ENCODE results near the gene KDM1A.

- no peak for TF ChIP-seq POLR2A (IDR thresholded peaks at IDR 0.05; ENCODE audit: low read depth, low read length)
- no peak for TF ChIP-seq TAF1 (IDR thresholded peaks at IDR 0.05; ENCODE audit: low read depth, low read length)
- no peak for TF ChIP-seq SPI1 (IDR thresholded peaks at IDR 0.05; ENCODE audit: low read depth, low read length)
These were observed 97.1 kb downstream of the KDM1A start for GRCh38 chr1:23116216-23116836.

All from GM12891 (cell line).